Measurements from ENCODE around the gene TMEM235. TPM values are rescaled to one million over a fixed set of nuclear protein-coding genes. Genes with fewer than 3 reads are reported as not detected.
A peak's percentile ranks its signal among the peaks of the same experiment; 100 is the strongest.

TMEM235 gene
- total RNA-seq, 6 experiments from 2014 or later, result not detected

DNA sequence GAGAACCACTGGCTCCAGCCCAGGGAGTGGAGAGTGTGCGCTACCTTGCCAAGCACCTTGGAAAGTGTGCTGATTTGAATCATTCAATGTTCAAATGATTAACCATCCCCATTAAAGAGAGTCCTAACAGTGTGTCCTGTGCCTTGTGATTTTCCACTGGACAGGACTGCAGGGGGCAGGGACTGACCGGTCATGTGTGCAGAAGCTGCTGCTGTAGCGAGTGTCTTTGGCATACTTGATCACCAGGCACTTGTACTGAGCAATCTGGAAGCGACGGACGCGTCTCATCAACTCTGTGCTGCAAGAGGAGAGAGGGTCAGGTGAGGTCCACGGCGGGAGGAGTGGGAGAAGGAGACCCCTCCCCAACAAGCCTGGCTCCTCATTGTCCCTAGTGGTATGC lies 46.6 kb upstream of the TMEM235 start:
- ATAC-seq, result peak; percentile 42 to 69 (median 61)
- intact Hi-C loops (cut with DNase I), result no loop called here
- Histone ChIP-seq H3K9me3 (no peaks in the 10 kb centered on the region), H3K27ac (peak overlapping the region; percentile 24 to 71 (median 45)), H3K27me3 (no peaks in the 10 kb centered on the region), H3K36me3 (no peaks in the 10 kb centered on the region), H3K4me3 (peak overlapping the region in 2 of 3 donors; percentile 19 to 47), H3K4me1 (peaks cover 0 to 40% (median 17%) of the 10 kb centered on the region in 4 donors)
- peak; percentile 62 to 91 (median 85) for DNase-seq
- TF ChIP-seq POLR2A (IDR thresholded peaks at IDR 0.05) (peak; percentile 57), CTCF (IDR thresholded peaks at IDR 0.05) (no peak)
- WGBS (ENCODE audit: insufficient coverage, low coverage, low lambda C conversion rate, missing lambda C conversion rate), result 28% methylated on average over 9 of the region's 9 CpGs

DNA sequence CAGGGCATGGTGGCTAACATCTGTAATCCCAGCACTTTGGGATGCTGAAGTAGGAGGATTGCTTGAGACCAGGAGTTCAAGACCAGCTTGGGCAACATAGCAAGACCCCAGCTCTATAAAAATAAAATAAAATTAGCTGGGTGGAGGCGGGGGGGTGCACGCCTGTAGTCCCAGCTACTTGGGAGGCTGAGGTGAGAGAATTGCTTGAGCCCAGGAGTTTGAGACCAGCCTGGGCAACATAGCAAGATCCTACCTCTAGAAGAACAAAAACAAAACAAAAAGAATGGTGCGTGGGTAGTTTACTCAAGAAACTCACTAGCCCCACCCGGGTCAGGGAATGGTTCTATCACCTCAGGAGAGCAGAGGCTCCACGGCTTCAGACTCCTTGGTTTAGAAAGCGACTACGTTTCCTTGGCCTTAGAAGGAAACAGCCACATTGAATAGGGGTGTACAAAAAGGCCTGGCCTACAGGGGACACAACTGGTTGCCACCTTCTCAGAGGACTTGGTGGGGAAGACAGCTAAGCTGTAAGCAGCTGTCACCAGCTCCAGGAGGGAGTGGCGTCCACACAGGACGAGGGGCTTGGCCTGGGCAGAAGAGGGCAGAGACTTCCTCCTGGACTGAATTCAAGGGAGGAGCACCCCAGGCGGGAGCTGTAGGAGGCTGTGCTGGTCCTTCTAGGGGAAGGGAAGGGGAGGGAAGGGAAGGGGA lies 45.3 kb upstream of the TMEM235 start:
- WGBS (ENCODE audit: insufficient coverage, low coverage, low lambda C conversion rate, missing lambda C conversion rate), result 44% methylated on average over 10 of the region's 10 CpGs
- TF ChIP-seq CTCF (IDR thresholded peaks at IDR 0.05), result no peak
- no peak for TF ChIP-seq POLR2A (IDR thresholded peaks at IDR 0.05)
- ATAC-seq (peak in 1 of 4 donors; percentile 2), DNase-seq (no peak)
- H3K27me3 ChIP-seq, result no peaks in the 10 kb centered on the region
- H3K4me1 ChIP-seq, result peaks cover 0 to 50% (median 22%) of the 10 kb centered on the region in 4 donors
- intact Hi-C loops (cut with DNase I), result no loop called here
- H3K36me3 ChIP-seq, result peaks cover 0 to 5% (median 2%) of the 10 kb centered on the region in 4 donors
- H3K4me3 ChIP-seq, result peak overlapping the region in 1 of 3 donors; percentile 47
- H3K9me3 ChIP-seq, result no peaks in the 10 kb centered on the region
- peak overlapping the region in 1 of 3 donors; percentile 71 for H3K27ac ChIP-seq

GRCh38 chr17:78186692-78187595 lies 44.5 kb upstream of the TMEM235 start, which contains the start of the genes AFMID and TK1:
TSS of gene AFMID (plus strand) at chr17:78187362. CDS start at chr17:78187371, 9 bp downstream.
TSS of gene TK1 (minus strand) at chr17:78187052. CDS start at chr17:78186994, 58 bp downstream.
- Histone ChIP-seq H3K4me1 (peaks cover 0 to 56% (median 22%) of the 10 kb centered on the region in 4 donors), H3K9me3 (no peaks in the 10 kb centered on the region), H3K36me3 (peaks cover 0 to 13% (median 6%) of the 10 kb centered on the region in 4 donors), H3K27me3 (no peaks in the 10 kb centered on the region), H3K27ac (peak within 1 kb of the TSS; percentile 12 to 71 (median 22)), H3K4me3 (peak within 1 kb of the TSS; percentile 71 to 98 (median 72))
- peak; percentile 98 to 99 (median 99) for DNase-seq
- peak; percentile 81 to 90 (median 87) for TF ChIP-seq CTCF (IDR thresholded peaks at IDR 0.05)
- TF ChIP-seq POLR2A (IDR thresholded peaks at IDR 0.05), result peak; percentile 85
- peak; percentile 83 to 93 (median 86) for ATAC-seq
- 4% methylated on average over 15 of the region's 57 CpGs for WGBS (ENCODE audit: insufficient coverage, low coverage, low lambda C conversion rate, missing lambda C conversion rate)
- intact Hi-C loops (cut with DNase I), result no loop called here

DNA sequence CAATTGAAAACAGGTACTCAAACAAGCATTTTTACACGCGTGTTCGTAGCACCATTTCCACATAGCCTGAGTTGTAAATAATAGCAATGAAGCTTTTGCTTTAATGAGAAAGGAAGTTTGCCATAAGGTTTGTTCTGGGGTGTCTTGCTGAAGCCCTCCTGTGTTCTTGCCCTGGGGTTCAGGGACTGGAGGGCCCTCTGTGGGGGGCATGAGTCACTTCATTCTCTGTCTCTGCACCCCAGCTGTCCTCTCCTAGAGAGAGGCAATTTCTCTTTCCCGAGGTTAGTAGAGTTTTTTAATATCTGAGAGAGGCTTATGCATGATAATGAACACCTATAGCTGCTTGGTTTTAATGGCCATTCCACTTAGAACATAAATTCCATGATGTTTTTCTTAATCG lies 34.7 kb upstream of the TMEM235 start:
- no peak for ATAC-seq
- peaks cover 0 to 60% (median 35%) of the 10 kb centered on the region in 4 donors for H3K36me3 ChIP-seq

More for the DNA sequence above, 34.7 kb upstream of the TMEM235 start:
- no peak overlapping the region for H3K27ac ChIP-seq
- H3K27me3 ChIP-seq, result no peaks in the 10 kb centered on the region
- intact Hi-C loops (cut with DNase I), result no loop called here
- peaks cover 0 to 16% (median 1%) of the 10 kb centered on the region in 4 donors for H3K4me1 ChIP-seq
- 95% methylated on average over 5 of the region's 5 CpGs for WGBS (ENCODE audit: insufficient coverage, low coverage, low lambda C conversion rate, missing lambda C conversion rate)
- H3K4me3 ChIP-seq, result no peak overlapping the region
- H3K9me3 ChIP-seq, result no peaks in the 10 kb centered on the region
- DNase-seq, result no peak
- no peak for TF ChIP-seq POLR2A (IDR thresholded peaks at IDR 0.05)
- TF ChIP-seq CTCF (IDR thresholded peaks at IDR 0.05), result no peak
